Measurements from ENCODE around the gene UNC13C. TPM values are rescaled to one million over a fixed set of nuclear protein-coding genes. Genes with fewer than 3 reads are reported as not detected.

Gene UNC13C
- total and polyA plus RNA-seq, 7 donors: 0.51 to 14.4 (median 1.9) TPM; not detected in 1

DNA sequence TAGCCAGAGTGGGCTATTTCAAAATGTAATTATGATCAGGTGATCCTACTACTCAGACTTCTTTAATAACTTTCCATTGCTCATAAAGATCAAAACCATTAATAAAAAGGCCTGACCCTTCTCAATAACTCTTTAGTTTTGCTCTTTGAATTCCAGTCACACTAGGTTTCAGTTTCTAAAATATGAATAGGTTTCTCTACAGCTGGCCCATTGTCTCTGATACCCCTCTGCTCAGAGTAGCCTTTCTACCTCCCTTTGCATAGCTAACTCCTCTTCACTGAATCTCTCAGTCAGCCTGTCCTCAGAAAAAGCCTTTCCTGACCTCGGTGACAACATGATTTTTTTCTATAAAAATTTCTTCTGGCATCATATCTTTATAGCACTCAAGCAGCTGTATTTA, 209.1 kb downstream of the UNC13C start:
- DNase-seq (no peak), ATAC-seq (no peak)
- no peak overlapping the region for H3K4me3 ChIP-seq
- H3K36me3 ChIP-seq (ENCODE audit: insufficient read depth in 1 of 2, low read depth in 1 of 2): no peaks in the 10 kb centered on the region
- 56 to 76% (median 75%) methylated on average over 1 of the region's 1 CpG for WGBS, 3 donors
- no peaks in the 10 kb centered on the region for H3K27me3 ChIP-seq (ENCODE audit: insufficient read depth in 3 of 3, low read length in 2 of 3)
- no peaks in the 10 kb centered on the region for H3K9me3 ChIP-seq
- TF ChIP-seq, protein P1, sequence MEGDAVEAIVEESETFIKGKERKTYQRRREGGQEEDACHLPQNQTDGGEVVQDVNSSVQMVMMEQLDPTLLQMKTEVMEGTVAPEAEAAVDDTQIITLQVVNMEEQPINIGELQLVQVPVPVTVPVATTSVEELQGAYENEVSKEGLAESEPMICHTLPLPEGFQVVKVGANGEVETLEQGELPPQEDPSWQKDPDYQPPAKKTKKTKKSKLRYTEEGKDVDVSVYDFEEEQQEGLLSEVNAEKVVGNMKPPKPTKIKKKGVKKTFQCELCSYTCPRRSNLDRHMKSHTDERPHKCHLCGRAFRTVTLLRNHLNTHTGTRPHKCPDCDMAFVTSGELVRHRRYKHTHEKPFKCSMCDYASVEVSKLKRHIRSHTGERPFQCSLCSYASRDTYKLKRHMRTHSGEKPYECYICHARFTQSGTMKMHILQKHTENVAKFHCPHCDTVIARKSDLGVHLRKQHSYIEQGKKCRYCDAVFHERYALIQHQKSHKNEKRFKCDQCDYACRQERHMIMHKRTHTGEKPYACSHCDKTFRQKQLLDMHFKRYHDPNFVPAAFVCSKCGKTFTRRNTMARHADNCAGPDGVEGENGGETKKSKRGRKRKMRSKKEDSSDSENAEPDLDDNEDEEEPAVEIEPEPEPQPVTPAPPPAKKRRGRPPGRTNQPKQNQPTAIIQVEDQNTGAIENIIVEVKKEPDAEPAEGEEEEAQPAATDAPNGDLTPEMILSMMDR (IDR thresholded peaks at IDR 0.05): no peak
- no peaks in the 10 kb centered on the region for H3K4me1 ChIP-seq
- intact Hi-C loops (cut with DNase I): no loop called here
- no peak overlapping the region for H3K27ac ChIP-seq

DNA sequence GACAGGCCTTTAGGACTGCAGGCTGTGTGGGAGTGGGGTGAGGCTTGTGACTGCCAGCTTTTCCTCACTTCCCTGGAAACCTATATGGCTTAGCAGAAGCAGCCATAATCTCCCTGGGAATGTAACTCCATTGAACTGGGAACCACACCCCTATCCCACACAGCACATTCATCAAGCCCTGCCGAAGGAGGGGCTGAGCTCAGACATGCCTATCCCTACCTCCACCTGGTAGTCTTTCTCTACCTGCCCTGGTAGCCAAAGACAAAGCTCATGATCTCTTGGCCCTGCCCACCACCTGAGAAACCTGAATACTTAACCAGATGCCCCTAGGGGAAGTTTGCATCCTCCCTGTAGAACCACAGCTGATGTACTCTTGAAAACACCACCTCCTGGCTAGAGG, 219.8 kb downstream of the UNC13C start:
- WGBS, 3 donors: 78 to 90% (median 83%) methylated on average over 1 of the region's 1 CpG
- H3K4me1 ChIP-seq: no peaks in the 10 kb centered on the region
- H3K36me3 ChIP-seq (ENCODE audit: insufficient read depth in 1 of 2, low read depth in 1 of 2): no peaks in the 10 kb centered on the region
- H3K4me3 ChIP-seq: no peak overlapping the region
- no peaks in the 10 kb centered on the region for H3K27me3 ChIP-seq (ENCODE audit: insufficient read depth in 3 of 3, low read length in 2 of 3)
- DNase-seq (no peak), ATAC-seq (no peak)
- TF ChIP-seq, protein P1 (IDR thresholded peaks at IDR 0.05): no peak
- no peak overlapping the region for H3K27ac ChIP-seq
- no peaks in the 10 kb centered on the region for H3K9me3 ChIP-seq
- intact Hi-C loops (cut with DNase I): no loop called here

DNA sequence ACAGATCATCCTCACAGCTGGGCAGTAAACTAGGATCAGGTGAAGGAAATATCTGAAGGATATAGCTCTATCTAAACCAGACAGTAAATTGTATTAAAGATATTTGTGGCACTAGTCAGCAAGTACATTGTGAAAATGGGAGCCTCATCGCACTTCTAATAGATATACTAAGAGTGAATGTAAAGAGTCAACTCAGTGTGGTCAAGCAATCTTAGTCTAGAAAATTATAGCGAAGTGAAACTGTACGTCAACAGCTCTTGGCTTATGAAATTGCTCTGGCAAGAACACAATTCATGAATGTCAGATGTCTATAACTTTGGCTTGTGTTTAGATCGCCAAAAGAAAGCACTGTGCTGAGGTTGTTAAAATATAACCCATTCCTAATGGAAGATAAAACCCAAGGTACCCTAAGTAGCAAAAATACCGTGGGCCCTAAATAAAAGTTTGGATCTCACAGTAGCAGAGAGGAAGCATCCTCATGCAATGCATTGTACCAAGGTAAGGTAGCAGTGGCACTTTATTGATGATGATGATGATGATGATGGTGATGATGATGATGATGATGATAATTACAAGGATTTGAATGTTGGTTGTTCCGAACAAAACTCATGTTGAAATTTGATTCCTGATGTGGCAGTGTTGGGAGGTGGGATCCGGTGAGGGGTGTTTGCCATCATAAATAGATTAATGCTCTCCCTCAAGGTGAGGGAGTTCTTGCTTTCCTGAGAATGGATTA, 228.5 kb downstream of the UNC13C start:
- Histone ChIP-seq H3K36me3 (ENCODE audit: insufficient read depth in 1 of 2, low read depth in 1 of 2) (no peaks in the 10 kb centered on the region), H3K4me1 (no peaks in the 10 kb centered on the region), H3K27ac (no peak overlapping the region), H3K4me3 (no peak overlapping the region), H3K9me3 (no peaks in the 10 kb centered on the region), H3K27me3 (ENCODE audit: insufficient read depth in 3 of 3, low read length in 2 of 3) (no peaks in the 10 kb centered on the region)
- intact Hi-C loops (cut with DNase I): no loop called here
- DNase-seq (no peak), ATAC-seq (no peak)
- WGBS, 3 donors: 79 to 89% (median 85%) methylated on average over 7 of the region's 7 CpGs
- TF ChIP-seq, protein P1 (IDR thresholded peaks at IDR 0.05): no peak

DNA sequence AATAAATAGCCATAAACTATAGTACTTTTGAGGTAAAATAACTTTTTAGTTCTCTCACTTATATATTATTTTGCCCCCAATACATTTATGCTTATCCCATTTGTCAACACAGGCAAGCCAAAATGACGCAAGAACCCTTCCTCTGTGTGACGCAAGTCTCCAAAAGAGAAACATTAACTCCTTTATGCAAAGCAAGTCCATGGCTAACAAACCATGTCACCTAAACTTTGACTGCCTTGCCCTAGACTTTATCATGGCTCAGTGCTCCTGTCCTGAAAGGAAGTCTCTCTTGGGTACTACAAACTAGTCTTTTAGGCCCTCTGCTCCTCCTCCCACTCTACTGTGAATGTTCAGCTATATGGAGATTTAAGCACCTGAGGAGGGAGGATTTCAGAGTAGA, 230.5 kb downstream of the UNC13C start:
- Histone ChIP-seq H3K27ac (no peak overlapping the region), H3K36me3 (ENCODE audit: insufficient read depth in 1 of 2, low read depth in 1 of 2) (no peaks in the 10 kb centered on the region), H3K4me1 (no peaks in the 10 kb centered on the region), H3K9me3 (no peaks in the 10 kb centered on the region), H3K4me3 (no peak overlapping the region), H3K27me3 (ENCODE audit: insufficient read depth in 3 of 3, low read length in 2 of 3) (no peaks in the 10 kb centered on the region)
- DNase-seq (no peak), ATAC-seq (no peak)
- intact Hi-C loops (cut with DNase I): no loop called here
- TF ChIP-seq, protein P1 (IDR thresholded peaks at IDR 0.05): no peak
- WGBS, 3 donors: 86 to 93% (median 89%) methylated on average over 2 of the region's 2 CpGs

DNA sequence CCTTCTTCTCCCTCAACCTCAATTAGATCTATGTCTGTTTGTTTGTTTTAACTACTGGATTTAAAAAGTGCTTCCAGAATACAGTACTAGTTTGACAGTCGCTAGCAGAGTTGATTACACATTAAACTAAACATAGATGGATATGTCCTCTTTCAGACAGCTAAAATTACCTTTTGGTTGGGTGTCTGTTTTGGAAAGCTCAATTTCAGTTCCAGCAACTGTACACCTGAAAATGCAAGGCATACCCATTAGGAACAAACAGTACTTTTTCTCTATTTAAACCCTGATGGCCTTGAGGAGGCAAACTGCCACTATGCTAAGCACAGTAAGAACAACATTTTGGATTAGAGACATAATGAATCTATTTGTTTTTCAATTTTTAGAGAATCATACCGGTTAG, 234.4 kb downstream of the UNC13C start:
- intact Hi-C loops (cut with DNase I): no loop called here
- no peaks in the 10 kb centered on the region for H3K36me3 ChIP-seq (ENCODE audit: insufficient read depth in 1 of 2, low read depth in 1 of 2)
- DNase-seq (no peak), ATAC-seq (peak in 3 of 4 donors; percentile 53 to 96 (median 80))
- H3K4me1 ChIP-seq: no peaks in the 10 kb centered on the region
- H3K4me3 ChIP-seq: peak overlapping the region; percentile 36
- H3K27ac ChIP-seq: no peak overlapping the region
- H3K9me3 ChIP-seq: no peaks in the 10 kb centered on the region
- WGBS, 3 donors: 53 to 75% (median 61%) methylated on average over 2 of the region's 2 CpGs
- TF ChIP-seq, protein P1 (IDR thresholded peaks at IDR 0.05): no peak
- H3K27me3 ChIP-seq (ENCODE audit: insufficient read depth in 3 of 3, low read length in 2 of 3): no peaks in the 10 kb centered on the region
